ENCODE measurements around the gene NFKBIE. TPM values are rescaled to one million over a fixed set of nuclear protein-coding genes. Genes with fewer than 3 reads are reported as not detected.

Gene NFKBIE
- total and polyA plus RNA-seq, 9 of the 15 experiments (the other 6 are each of a cell fraction or from before 2014, with no cell fraction given) = 2.1 to 16.4 (median 11.7) TPM

DNA sequence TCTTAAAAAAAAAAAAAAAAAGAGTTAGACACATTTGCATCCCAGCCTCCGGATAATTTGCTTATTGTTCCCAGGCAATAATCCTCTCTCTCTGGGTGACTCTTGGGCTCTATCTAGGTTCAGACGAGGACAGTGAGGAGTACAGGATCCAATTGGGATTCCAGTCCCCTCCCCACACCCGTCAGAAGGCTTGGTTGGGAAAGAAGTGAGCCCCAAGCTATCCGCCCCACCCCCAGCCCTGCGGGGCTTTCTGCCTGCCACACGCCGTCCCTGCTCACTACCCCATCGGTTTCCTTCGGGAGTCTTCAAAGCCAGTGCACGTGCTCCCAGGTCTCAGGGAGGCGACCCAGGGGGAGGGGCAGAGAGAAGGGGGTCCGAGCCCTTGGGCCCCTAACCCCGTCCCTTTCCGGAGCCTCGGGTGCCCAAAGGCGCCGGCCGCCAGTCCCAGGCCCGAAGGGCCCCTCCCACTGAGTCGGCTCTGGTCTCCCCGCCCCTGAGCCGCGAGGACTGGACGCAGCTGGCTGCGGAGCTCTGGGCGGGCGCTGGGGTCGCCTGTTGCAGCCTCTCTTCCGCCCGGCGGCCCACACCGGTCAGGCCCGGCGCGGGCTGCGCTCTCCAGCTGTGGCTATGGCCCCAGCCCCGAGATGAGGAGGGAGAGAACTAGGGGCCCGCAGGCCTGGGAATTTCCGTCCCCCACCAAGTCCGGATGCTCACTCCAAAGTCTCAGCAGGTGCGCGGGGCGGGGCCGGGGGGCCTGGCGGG, 46.1 kb downstream of the NFKBIE start (continued):
- TF ChIP-seq, protein P1, sequence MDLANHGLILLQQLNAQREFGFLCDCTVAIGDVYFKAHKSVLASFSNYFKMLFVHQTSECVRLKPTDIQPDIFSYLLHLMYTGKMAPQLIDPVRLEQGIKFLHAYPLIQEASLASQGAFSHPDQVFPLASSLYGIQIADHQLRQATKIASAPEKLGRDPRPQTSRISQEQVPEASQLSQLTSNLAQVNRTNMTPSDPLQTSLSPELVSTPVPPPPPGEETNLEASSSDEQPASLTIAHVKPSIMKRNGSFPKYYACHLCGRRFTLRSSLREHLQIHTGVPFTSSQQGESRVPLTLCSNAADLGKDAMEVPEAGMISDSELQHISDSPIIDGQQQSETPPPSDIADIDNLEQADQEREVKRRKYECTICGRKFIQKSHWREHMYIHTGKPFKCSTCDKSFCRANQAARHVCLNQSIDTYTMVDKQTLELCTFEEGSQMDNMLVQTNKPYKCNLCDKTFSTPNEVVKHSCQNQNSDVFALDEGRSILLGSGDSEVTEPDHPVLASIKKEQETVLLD (IDR thresholded peaks at IDR 0.05) = no peak
- TF ChIP-seq HDAC2 (IDR thresholded peaks at IDR 0.05) (peak; percentile 57; the same call in 1 of the 2 replicates), ZBTB49 (CRISPR knock-in tag; IDR thresholded peaks at IDR 0.05; ENCODE audit: borderline replicate concordance) (no peak), CSDE1 (IDR thresholded peaks at IDR 0.05) (no peak), ZBTB9 (CRISPR knock-in tag; IDR thresholded peaks at IDR 0.05) (peak; percentile 90), PTRF (tag; IDR thresholded peaks at IDR 0.05) (no peak), FOXJ3 (CRISPR knock-in tag; IDR thresholded peaks at IDR 0.05) (no peak), FOXJ2 (tag; IDR thresholded peaks at IDR 0.05) (no peak), ZNF146 (CRISPR knock-in tag; IDR thresholded peaks at IDR 0.05; ENCODE audit: unreplicated experiment) (peak; percentile 9), ARNT (IDR thresholded peaks at IDR 0.05) (no peak), MAFF (IDR thresholded peaks at IDR 0.05; ENCODE audit: low read length) (no peak), CCNT2 (IDR thresholded peaks at IDR 0.05; ENCODE audit: borderline replicate concordance, extremely low read depth, insufficient read length, low read depth, low read length) (peak; percentile 91), EP400 (IDR thresholded peaks at IDR 0.05) (peak; percentile 66), TAF9B (IDR thresholded peaks at IDR 0.05; ENCODE audit: partially characterized antibody) (no peak), TAF15 (IDR thresholded peaks at IDR 0.05; ENCODE audit: low read depth, low read length) (no peak), TRIM28 (IDR thresholded peaks at IDR 0.05) (no peak), OTX1 (CRISPR knock-in tag; IDR thresholded peaks at IDR 0.05) (no peak), CXXC5 (CRISPR knock-in tag; IDR thresholded peaks at IDR 0.05) (peak; percentile 91)
- TF ChIP-seq, protein P2, sequence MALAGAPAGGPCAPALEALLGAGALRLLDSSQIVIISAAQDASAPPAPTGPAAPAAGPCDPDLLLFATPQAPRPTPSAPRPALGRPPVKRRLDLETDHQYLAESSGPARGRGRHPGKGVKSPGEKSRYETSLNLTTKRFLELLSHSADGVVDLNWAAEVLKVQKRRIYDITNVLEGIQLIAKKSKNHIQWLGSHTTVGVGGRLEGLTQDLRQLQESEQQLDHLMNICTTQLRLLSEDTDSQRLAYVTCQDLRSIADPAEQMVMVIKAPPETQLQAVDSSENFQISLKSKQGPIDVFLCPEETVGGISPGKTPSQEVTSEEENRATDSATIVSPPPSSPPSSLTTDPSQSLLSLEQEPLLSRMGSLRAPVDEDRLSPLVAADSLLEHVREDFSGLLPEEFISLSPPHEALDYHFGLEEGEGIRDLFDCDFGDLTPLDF (CRISPR knock-in tag; IDR thresholded peaks at IDR 0.05) = peak; percentile 47; the same call in 1 of the 2 replicates
- TF ChIP-seq, protein P3, sequence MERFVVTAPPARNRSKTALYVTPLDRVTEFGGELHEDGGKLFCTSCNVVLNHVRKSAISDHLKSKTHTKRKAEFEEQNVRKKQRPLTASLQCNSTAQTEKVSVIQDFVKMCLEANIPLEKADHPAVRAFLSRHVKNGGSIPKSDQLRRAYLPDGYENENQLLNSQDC (CRISPR knock-in tag; IDR thresholded peaks at IDR 0.05) = no peak
- TF ChIP-seq, protein P4, sequence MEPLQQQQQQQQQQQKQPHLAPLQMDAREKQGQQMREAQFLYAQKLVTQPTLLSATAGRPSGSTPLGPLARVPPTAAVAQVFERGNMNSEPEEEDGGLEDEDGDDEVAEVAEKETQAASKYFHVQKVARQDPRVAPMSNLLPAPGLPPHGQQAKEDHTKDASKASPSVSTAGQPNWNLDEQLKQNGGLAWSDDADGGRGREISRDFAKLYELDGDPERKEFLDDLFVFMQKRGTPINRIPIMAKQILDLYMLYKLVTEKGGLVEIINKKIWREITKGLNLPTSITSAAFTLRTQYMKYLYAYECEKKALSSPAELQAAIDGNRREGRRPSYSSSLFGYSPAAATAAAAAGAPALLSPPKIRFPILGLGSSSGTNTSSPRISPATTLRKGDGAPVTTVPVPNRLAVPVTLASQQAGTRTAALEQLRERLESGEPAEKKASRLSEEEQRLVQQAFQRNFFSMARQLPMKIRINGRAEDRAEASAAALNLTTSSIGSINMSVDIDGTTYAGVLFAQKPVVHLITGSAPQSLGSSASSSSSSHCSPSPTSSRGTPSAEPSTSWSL (CRISPR knock-in tag; IDR thresholded peaks at IDR 0.05; ENCODE audit: borderline replicate concordance) = no peak
